ENCODE measurements around the gene FCRL1.

FCRL1 gene

DNA sequence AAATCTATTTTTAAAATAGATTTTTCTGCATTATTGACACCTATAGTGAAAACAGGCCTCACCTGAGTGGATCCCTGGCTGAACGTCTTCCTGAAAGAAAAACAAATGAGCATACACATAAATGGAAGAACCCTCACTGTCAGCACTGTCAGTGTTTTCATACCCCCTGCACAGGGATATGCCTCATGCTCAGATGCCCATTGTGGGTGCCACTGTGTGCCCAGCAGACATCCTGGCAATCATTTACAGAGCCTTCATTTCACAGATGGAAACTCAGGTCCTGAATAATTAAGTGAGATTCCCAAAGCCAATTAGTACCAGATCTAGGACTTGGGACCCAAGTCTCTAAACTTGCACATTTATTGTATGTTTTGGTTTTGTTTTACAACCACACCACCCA, 19.9 kb downstream of the FCRL1 start:
- no peak for DNase-seq

DNA sequence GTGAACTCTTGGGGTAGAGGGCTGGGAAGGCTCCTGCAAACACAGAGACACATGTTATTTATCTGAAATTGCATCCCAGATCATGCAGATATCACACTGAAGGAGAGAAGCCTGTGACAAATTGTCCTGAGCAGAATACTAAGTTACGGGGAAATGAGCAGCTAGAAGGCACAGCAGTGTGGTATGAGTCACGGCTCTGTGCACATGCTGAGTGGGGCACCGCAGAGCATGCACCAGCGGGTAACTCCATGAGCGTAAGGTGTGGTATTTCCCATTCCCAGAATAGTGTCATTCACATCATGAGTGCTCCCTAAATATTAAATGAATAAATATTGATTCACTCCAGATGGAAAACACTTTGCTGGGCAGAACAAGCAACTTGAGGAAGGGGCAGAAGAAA, 21.7 kb downstream of the FCRL1 start:
- DNase-seq = no peak

GRCh38 chr1:157785248-157785647, 34.7 kb downstream of the FCRL1 start:
- no peak for DNase-seq

- DNase-seq = no peak
Observed at GRCh38 chr1:157784801-157785200, 35.1 kb downstream of the FCRL1 start.

GRCh38 chr1:157782931-157783330, 37.0 kb downstream of the FCRL1 start:
- no peak for DNase-seq

DNA sequence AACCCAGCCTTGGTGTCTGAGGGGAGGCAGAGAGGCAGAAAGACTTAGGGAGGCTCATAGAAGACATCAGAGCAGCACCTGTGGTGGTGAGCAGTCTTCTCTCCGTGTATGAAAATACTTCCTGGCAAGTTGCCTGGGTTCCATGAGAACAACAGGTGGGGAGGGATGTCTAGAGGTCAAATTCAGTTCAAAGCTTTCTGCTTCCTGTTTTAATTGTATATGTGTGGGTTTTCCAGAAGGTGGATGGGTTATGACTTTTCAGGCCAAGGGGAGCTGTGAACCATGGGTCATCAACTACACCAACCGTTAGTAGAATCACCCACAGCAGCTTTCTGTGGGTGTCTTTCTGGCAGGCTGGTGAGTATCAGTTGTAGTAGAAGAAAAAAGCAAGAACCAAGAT, 38.9 kb downstream of the FCRL1 start:
- no peak for DNase-seq

DNA sequence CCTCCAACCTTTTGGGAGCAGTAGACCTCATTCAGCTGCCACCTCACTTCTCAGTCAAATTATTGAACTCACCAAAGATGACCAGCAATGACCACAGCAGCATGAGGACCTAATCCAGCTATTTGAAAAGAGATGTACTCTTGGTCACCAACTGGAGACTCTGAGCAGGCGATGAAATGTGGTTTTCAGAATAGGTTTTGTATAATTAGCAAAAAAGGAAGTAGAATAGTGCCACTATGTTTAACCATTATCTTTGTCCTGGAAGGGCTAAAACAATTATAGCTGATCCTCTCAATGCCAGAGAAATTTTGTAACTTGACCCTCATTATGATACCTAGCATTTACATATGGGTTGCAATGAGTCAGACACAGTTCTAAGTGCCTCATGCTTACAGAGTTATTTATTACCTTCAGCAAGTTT, 42.9 kb downstream of the FCRL1 start, which contains the start of gene FCRL2:
TSS of gene FCRL2 (minus strand) at position 162 of the 421 bp plus-strand sequence. CDS start at position 103, 59 bp downstream.
- no peak for DNase-seq

DNA sequence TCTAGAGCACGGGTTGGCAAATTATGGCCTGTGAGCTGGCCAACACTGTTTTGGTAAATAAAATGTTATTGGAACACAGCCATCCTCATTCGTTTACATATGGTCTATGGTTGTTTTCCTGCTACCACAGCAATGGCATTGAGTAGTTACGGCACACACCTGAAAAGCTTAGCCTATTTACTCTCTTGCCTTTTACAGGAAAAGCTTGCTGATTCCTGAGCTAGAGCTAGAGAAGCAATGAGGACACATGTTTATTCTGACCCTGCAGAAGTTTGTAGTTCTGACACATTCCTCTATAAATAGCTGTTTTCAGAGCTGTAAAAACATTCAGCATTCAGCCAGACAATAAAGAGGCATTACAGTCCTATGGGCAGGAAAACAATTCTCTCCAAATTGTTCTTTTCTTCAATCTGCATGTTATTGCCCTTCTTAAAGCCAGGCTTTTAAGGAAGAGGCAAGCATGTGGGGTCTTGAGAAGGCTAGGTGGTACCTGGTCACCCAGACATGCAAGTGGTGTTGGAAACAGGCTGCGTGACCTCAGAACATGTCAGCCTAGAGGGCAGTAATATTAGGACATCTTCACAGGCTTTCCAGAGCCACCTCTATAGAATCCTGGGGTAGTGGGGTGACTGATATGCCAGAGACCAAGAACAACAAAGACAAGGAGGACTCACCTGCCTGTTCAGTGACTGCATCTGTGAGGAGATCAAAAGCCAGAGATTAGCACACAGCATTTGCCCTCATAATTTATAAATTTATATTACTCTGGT, 44.6 kb downstream of the FCRL1 start:
- no peak for DNase-seq

DNA sequence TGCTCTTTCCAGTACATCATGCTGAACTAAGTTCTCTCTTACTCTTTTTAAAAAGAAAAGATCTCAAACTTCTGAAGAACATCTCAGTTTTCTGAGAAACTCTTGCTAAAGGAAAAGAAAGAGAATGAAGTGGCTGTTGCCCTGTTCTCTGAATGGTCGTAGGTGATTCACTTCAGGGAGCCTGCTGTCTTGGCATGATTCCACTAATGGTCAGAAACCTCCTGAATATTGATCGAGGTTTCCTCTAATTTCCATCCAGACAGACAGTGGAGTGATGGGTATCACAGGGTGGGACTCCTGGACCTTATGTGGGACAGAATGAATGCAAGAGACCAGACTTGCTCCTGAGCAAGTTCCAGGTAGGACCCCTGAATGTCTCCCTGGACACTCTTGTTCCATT, 45.5 kb downstream of the FCRL1 start:
- no peak for DNase-seq

GRCh38 chr1:157773493-157774350, 46.2 kb downstream of the FCRL1 start:
- DNase-seq = no peak

GRCh38 chr1:157771661-157772425, 48.1 kb downstream of the FCRL1 start:
- DNase-seq = no peak

GRCh38 chr1:157770442-157771043, 49.4 kb downstream of the FCRL1 start:
- DNase-seq = no peak

DNA sequence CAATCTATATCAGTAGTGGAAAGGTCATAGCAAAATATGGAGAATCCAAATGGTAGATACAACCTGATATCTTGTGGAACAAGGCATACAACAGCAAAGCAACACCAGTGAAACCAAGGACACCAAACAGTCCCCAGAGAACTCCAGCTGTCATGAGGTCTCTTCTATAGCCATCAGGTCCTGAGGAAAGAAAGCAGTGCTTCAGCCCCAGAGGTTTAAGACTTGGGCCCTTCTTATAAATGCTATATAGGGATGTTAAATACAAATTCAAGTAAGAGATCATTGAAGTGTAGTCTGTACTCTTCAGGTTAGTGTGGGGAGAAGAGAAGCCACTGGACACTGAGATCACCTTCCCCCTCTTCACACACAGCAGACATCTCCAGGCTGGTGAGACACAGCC, 53.1 kb downstream of the FCRL1 start:
- DNase-seq = no peak

DNA sequence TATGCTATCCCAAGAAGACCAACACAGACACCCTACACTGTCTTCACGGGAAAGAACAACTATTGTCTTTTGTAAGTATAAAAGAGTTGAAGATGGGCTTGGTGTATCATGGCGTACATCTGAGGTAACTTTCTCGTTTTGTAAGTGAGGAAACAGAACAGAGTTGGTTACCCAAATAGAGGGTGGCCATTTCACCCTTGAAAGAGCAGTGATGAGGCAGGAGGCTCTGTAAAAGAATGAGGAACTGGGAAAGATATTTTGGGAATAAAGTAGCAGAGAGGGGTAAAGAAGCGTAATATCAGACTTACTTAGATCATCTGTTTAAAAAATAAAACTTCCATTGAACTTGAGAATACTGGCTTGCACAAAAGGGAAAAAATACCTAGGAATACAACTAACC, 61.9 kb downstream of the FCRL1 start:
- no peak for DNase-seq

- DNase-seq = no peak
Observed at GRCh38 chr1:157753611-157754010, 66.3 kb downstream of the FCRL1 start.

GRCh38 chr1:157751283-157751682, 68.6 kb downstream of the FCRL1 start:
- DNase-seq = no peak

- DNase-seq = no peak
Observed at GRCh38 chr1:157748262-157748817, 71.6 kb downstream of the FCRL1 start.

Data from T-helper 9 cell (primary cell).